K562 (cell line): ENCODE results near the gene SMCHD1. TPM values are rescaled to one million over a fixed set of nuclear protein-coding genes. Genes with fewer than 3 reads are reported as not detected.
A peak's percentile ranks its signal among the peaks of the same experiment; 100 is the strongest.

ENCODE experiments used
- ATAC-seq: fragments of 200-7000 bp; cut with Tn5 transposase; 3 replicates; pipeline ENCODE4 v1.9.1; 2020; ENCODE audit warnings: moderate library complexity
- BruUV-seq: library from RNA; stranded (reverse); fragments of 400-500 nt; replicated peaks from 2 replicates; lab custom pipeline; 2021; lab: Mats Ljungman, UMichigan
- CTCF ChIA-PET: fragments of 300-600 bp; formaldehyde crosslinking; extraction: SDS; loops from one replicate; lab custom pipeline; 2021; ENCODE audit warnings: low intra/inter-chr PET ratio; lab: Yijun Ruan, JAX
- POLR2A ChIA-PET: fragments of 300-600, 350-650 bp; sonication (Branson Sonifier 250); formaldehyde crosslinking; extraction: SDS; loops from one replicate; lab custom pipeline; 2021; ENCODE audit warnings: antibody characterized with exemption, inconsistent platforms; lab: Yijun Ruan, JAX
- DNase-seq, 4 experiments: peaks; one replicate each; pipeline versions ENCODE4 v3.0.0 to v3.0.0-alpha.2; 2011 to 2018; ENCODE audit warnings: low spot score in 3 of 4, mixed read lengths in 3 of 4; ENCODE audit errors: extremely low read depth in 1 of 4
- FAIRE-seq: peaks from 2 replicates; lab custom pipeline; 2011; peaks lifted over from hg19 to GRCh38; lab: Jason Lieb, UNC
- H2AFZ ChIP-seq: 2 replicates; pipeline ENCODE4 v1.6.0; 2011; ENCODE audit warnings: low read depth, low read length, control low read depth, inconsistent platforms
- H3K27ac ChIP-seq: fragments of 200-600 bp; 3 replicates; pipeline ENCODE4 v1.8.0; 2011; ENCODE audit warnings: low read depth, mild to moderate bottlenecking, control low read depth, inconsistent platforms, low read length, moderate library complexity, mixed read lengths; ENCODE audit errors: extremely low read depth
- H3K27me3 ChIP-seq, 2 experiments: fragments of 300-600 bp in 1 of 2; 2 replicates in 1 of 2; 3 replicates in 1 of 2; pipeline versions ENCODE4 v1.6.0 to v1.8.0; 2011; ENCODE audit warnings: inconsistent platforms in 2 of 2, low read length in 2 of 2, mild to moderate bottlenecking in 1 of 2, mixed read lengths in 1 of 2, moderate library complexity in 1 of 2; ENCODE audit not compliant: control insufficient read depth in 2 of 2, insufficient read depth in 2 of 2
- H3K36me3 ChIP-seq: fragments of 300-600 bp; 3 replicates; pipeline ENCODE4 v1.8.0; 2011; ENCODE audit warnings: mild to moderate bottlenecking, low read length, inconsistent platforms; ENCODE audit not compliant: control insufficient read depth, insufficient read depth
- H3K4me1 ChIP-seq, 2 experiments: fragments of 200-600 bp in 1 of 2; replicated peaks in 1 of 2; 2 replicates in 1 of 2; 3 replicates in 1 of 2; pipeline versions ENCODE4 v1.5.1 to v1.8.0; 2011; ENCODE audit warnings: inconsistent platforms in 2 of 2, low read length in 2 of 2, mild to moderate bottlenecking in 1 of 2, mixed read lengths in 1 of 2, moderate library complexity in 1 of 2; ENCODE audit not compliant: control insufficient read depth in 2 of 2, insufficient read depth in 2 of 2
- H3K4me2 ChIP-seq: 2 replicates; pipeline ENCODE4 v1.6.1; 2011; ENCODE audit warnings: low read length, control low read depth, inconsistent platforms, mixed read lengths; ENCODE audit not compliant: insufficient read depth
- H3K4me3 ChIP-seq: fragments of 200-600 bp; sonication (generic), shearing (Covaris generic); 2 replicates; pipeline ENCODE4 v1.5.1; 2016; ENCODE audit warnings: control low read depth, inconsistent platforms
- H3K79me2 ChIP-seq: fragments of 200-600 bp; 3 replicates; pipeline ENCODE4 v1.8.0; 2011; ENCODE audit warnings: low read length, inconsistent platforms; ENCODE audit not compliant: control insufficient read depth, insufficient read depth
- H3K9ac ChIP-seq, 2 experiments: 2 replicates each; pipeline versions ENCODE4 v1.6.0 to v1.6.1; 2011; ENCODE audit warnings: low read depth in 2 of 2, low read length in 2 of 2, control low read depth in 1 of 2, inconsistent platforms in 1 of 2, mild to moderate bottlenecking in 1 of 2, mixed read lengths in 1 of 2; ENCODE audit not compliant: insufficient read depth in 1 of 2
- H3K9me1 ChIP-seq: one replicate; pipeline ENCODE4 v1.6.0; 2011; ENCODE audit warnings: inconsistent platforms, mild to moderate bottlenecking, low read length, moderate library complexity; ENCODE audit not compliant: control insufficient read depth, insufficient read depth
- H3K9me3 ChIP-seq: replicated peaks from 2 replicates; pipeline ENCODE4 v1.5.1; 2011; ENCODE audit warnings: low read depth, low read length, inconsistent platforms; ENCODE audit not compliant: control insufficient read depth, insufficient read depth
- H4K20me1 ChIP-seq: replicated peaks from 2 replicates; pipeline ENCODE4 v1.6.1; 2011; ENCODE audit warnings: low read length, inconsistent platforms, mixed read lengths; ENCODE audit not compliant: control insufficient read depth, insufficient read depth
- C11orf30 ChIP-seq: fragments of 450-650 bp; IDR thresholded peaks from 2 replicates; pipeline ENCODE4 v1.6.1; 2016; ENCODE audit warnings: low read depth, mild to moderate bottlenecking
- CEBPB ChIP-seq: fragments of 450-650 bp; IDR thresholded peaks from 2 replicates; pipeline ENCODE4 v1.6.1; 2016; ENCODE audit warnings: missing genetic modification characterization, missing compliant biosample characterization
- MCM7 ChIP-seq, 2 experiments: fragments of 450-650 bp; IDR thresholded peaks; 2 replicates each; pipeline ENCODE4 v1.6.1; 2016 to 2018
- SMARCA5 ChIP-seq: fragments of 450-650 bp; IDR thresholded peaks from 2 replicates; pipeline ENCODE4 v1.6.1; 2016
- SUPT5H ChIP-seq: fragments of 450-650 bp; IDR thresholded peaks from 2 replicates; pipeline ENCODE4 v1.6.1; 2016
- ZNF740 ChIP-seq, 3 experiments: fragments of 200-800 bp in 1 of 3; sonication (Bioruptor generic) in 1 of 3; sonication (generic) in 1 of 3; formaldehyde crosslinking in 1 of 3; IDR thresholded peaks; 2 replicates each; pipeline versions ENCODE4 v1.6.1 to v1.8.0; 2016 to 2022; ENCODE audit warnings: mild to moderate bottlenecking in 2 of 3, missing compliant biosample characterization in 2 of 3, missing genetic modification characterization in 2 of 3, missing genetic modification reagents in 1 of 3
- ZSCAN29 ChIP-seq: fragments of 450-650 bp; IDR thresholded peaks from 2 replicates; pipeline ENCODE4 v1.6.1; 2017
- WGBS: fragments of 100-300 bp; shearing (Covaris generic); methylation state at CpG from one replicate; pipeline ENCODE4 v1.1.6; 2016; ENCODE audit warnings: low coverage, mixed read lengths; ENCODE audit not compliant: insufficient coverage; ENCODE audit errors: missing lambda C conversion rate; 5-methylcytosine and 5-hydroxymethylcytosine counted together
- in situ Hi-C: fragments of 300-500 bp; cut with MboI; formaldehyde crosslinking; loops from 4 replicates; pipeline ENCODE4 v1.15.0; 2018; ENCODE audit warnings: inconsistent platforms, mixed read lengths
- intact Hi-C: fragments of 100-400 bp; cut with micrococcal nuclease; formaldehyde crosslinking; loops from 2 replicates; pipeline ENCODE4 v1.14.2; 2022
- polyA plus RNA-seq, 8 experiments: library from polyadenylated mRNA; depleted of rRNA in 4 of 8; stranded (reverse) in 5 of 8; unstranded in 3 of 8; fragments of >200 nt; fragmentation: Nextera tagmentation in 2 of 8; fragmentation: Illumina TruSeq in 1 of 8; extraction: Ambion mirVana in 2 of 8; extraction: Trizol in 1 of 8; gene quantifications; 2 replicates each; pipeline versions ENCODE4 v1.2.1 to v1.2.3, GENCODE V29; 2011 to 2014; ENCODE audit warnings: inconsistent platforms in 1 of 8, missing spikeins in 1 of 8
- total RNA-seq, 7 experiments: library from RNA; depleted of rRNA in 6 of 7; stranded (reverse); fragments of >200 nt in 6 of 7; fragmentation: Illumina TruSeq in 2 of 7; extraction: Trizol in 2 of 7; gene quantifications; 2 replicates each; pipeline versions ENCODE4 v1.2.1 to v1.2.3, GENCODE V29; 2011 to 2021; ENCODE audit warnings: low replicate concordance in 1 of 7
- TF ChIP-seq, protein P1 (sequence below): fragments of 200-800 bp; sonication (Bioruptor generic); IDR thresholded peaks from 2 replicates; pipeline ENCODE4 v1.6.1; 2016; ENCODE audit warnings: missing genetic modification characterization, missing compliant biosample characterization

SMCHD1 gene
- total and polyA plus RNA-seq, 9 of the 15 experiments (the other 6 are each of a cell fraction or from before 2014, with no cell fraction given), result 6.3 to 144 (median 72.7) TPM

GRCh38 chr18:2774669-2775068 is 119.1 kb downstream of the SMCHD1 start:
- H3K4me2 ChIP-seq, result no peak overlapping the region
- CTCF ChIA-PET, result no interaction called here
- H3K4me3 ChIP-seq, result no peak overlapping the region
- FAIRE-seq (no peak), DNase-seq (no peak), ATAC-seq (no peak; the same call in 2 of the 3 replicates)
- H3K79me2 ChIP-seq, result no peaks in the 10 kb centered on the region
- no peak overlapping the region for H2AFZ ChIP-seq
- in situ Hi-C loops (no loop called here), intact Hi-C loops (no loop called here)
- 100% methylated on average over 2 of the region's 2 CpGs for WGBS
- H3K4me1 ChIP-seq, result no peaks in the 10 kb centered on the region
- POLR2A ChIA-PET, result interaction anchor here (0.7 kb wide), 1 partner anchor 57 kb away, joined by 3 read pairs; no protein-coding TSS in a partner anchor
- H3K27me3 ChIP-seq, result no peaks in the 10 kb centered on the region
- no peaks in the 10 kb centered on the region for H4K20me1 ChIP-seq
- H3K27ac ChIP-seq, result no peak overlapping the region
- no TSS peak for BruUV-seq
- H3K36me3 ChIP-seq, result peaks cover 95% of the 10 kb centered on the region
- no peaks in the 10 kb centered on the region for H3K9me1 ChIP-seq
- TF ChIP-seq MCM7 (IDR thresholded peaks at IDR 0.05) (no peak), C11orf30 (no peak), SUPT5H (no peak), CEBPB (tag) (no peak), ZNF740 (CRISPR knock-in tag; IDR thresholded peaks at IDR 0.05) (0 out of 2 replicates have a peak, but pooled peaks have one; percentile 23), ZNF740 (tag; IDR thresholded peaks at IDR 0.05) (no peak), SMARCA5 (no peak), ZSCAN29 (no peak)
- TF ChIP-seq, protein P1, sequence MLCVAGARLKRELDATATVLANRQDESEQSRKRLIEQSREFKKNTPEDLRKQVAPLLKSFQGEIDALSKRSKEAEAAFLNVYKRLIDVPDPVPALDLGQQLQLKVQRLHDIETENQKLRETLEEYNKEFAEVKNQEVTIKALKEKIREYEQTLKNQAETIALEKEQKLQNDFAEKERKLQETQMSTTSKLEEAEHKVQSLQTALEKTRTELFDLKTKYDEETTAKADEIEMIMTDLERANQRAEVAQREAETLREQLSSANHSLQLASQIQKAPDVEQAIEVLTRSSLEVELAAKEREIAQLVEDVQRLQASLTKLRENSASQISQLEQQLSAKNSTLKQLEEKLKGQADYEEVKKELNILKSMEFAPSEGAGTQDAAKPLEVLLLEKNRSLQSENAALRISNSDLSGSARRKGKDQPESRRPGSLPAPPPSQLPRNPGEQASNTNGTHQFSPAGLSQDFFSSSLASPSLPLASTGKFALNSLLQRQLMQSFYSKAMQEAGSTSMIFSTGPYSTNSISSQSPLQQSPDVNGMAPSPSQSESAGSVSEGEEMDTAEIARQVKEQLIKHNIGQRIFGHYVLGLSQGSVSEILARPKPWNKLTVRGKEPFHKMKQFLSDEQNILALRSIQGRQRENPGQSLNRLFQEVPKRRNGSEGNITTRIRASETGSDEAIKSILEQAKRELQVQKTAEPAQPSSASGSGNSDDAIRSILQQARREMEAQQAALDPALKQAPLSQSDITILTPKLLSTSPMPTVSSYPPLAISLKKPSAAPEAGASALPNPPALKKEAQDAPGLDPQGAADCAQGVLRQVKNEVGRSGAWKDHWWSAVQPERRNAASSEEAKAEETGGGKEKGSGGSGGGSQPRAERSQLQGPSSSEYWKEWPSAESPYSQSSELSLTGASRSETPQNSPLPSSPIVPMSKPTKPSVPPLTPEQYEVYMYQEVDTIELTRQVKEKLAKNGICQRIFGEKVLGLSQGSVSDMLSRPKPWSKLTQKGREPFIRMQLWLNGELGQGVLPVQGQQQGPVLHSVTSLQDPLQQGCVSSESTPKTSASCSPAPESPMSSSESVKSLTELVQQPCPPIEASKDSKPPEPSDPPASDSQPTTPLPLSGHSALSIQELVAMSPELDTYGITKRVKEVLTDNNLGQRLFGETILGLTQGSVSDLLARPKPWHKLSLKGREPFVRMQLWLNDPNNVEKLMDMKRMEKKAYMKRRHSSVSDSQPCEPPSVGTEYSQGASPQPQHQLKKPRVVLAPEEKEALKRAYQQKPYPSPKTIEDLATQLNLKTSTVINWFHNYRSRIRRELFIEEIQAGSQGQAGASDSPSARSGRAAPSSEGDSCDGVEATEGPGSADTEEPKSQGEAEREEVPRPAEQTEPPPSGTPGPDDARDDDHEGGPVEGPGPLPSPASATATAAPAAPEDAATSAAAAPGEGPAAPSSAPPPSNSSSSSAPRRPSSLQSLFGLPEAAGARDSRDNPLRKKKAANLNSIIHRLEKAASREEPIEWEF (CRISPR knock-in tag), result no peak
- H3K9me3 ChIP-seq, result no peaks in the 10 kb centered on the region
- no peak overlapping the region for H3K9ac ChIP-seq
